ENCODE data around the gene TIGD2.

TIGD2 gene

DNA sequence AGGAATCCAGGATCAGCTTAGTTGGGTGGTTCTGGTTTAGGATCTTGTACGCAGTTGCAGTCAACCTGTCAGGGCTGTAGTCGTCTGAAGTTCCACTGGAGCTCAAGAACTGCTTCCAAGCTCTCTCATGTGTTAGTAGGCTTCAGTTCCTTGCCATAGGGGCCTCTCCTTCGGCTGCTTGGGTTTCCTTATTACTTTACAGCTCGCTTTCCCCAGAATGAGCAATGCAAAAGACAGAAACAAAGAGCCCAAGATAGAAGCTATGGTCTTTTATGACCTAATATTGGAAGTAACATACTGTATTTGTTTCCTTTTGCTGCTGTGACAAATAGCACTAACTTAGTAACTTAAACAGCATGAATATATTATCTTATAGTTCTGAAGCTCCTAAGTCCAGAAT lies 51.7 kb downstream of the TIGD2 start:
- DNase-seq (ENCODE audit: low read depth in 2 of 2): no peak

DNA sequence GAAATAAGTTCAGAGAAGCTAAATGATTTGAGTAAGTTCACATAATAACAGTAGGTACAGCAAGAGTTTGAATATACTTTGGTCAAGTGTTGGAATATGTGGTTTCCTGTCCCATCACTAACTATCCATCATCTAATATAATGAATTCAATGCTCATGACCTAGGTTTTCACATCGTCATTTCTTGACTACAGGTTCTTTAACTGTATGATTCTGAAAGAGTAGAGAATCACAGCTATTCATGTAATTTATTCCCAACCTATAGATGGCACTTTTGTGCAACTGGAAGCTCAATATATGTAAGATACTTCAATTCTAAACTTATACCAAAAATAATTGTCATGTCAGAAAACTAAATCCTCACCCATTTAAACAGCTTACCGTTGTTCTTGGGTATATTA lies 53.1 kb downstream of the TIGD2 start:
- no peak for DNase-seq (ENCODE audit: low read depth in 2 of 2)
